HG02943 (cell line): ENCODE measurements around the gene FGFRL1.
"Not testable (repeated sequence)": the region's sequence is repeated elsewhere in the genome, so short reads cannot be mapped to it uniquely, and the experiment has no call there.

Source experiments
- ATAC-seq: cut with Tn5 transposase; IDR thresholded peaks from one replicate; pipeline ENCODE4 v1.9.1; 2021; ENCODE audit warnings: mild to moderate bottlenecking, low read depth, moderate library complexity; ENCODE audit not compliant: unreplicated experiment

The FGFRL1 gene

GRCh38 chr4:1036095-1036494 lies 24.7 kb downstream of the FGFRL1 start:
- no peak for ATAC-seq

- ATAC-seq, result no peak
These were observed 25.8 kb downstream of the FGFRL1 start for GRCh38 chr4:1036976-1037810.

GRCh38 chr4:1038948-1039492 lies 27.6 kb downstream of the FGFRL1 start:
- no peak for ATAC-seq

- no peak for ATAC-seq
These were observed 28.3 kb downstream of the FGFRL1 start for GRCh38 chr4:1039493-1040343.

GRCh38 chr4:1040344-1041146 lies 29.1 kb downstream of the FGFRL1 start:
- no peak for ATAC-seq

GRCh38 chr4:1041147-1041935 lies 29.9 kb downstream of the FGFRL1 start:
- no peak for ATAC-seq

GRCh38 chr4:1041936-1042330 lies 30.5 kb downstream of the FGFRL1 start:
- ATAC-seq, result no peak

- ATAC-seq, result no peak
These were observed 31.1 kb downstream of the FGFRL1 start for GRCh38 chr4:1042352-1043055.

- no peak for ATAC-seq
These were observed 31.7 kb downstream of the FGFRL1 start for GRCh38 chr4:1043162-1043561.

GRCh38 chr4:1043651-1044468 lies 32.4 kb downstream of the FGFRL1 start:
- no peak for ATAC-seq

GRCh38 chr4:1044469-1045192 lies 33.2 kb downstream of the FGFRL1 start:
- ATAC-seq, result no peak

- no peak for ATAC-seq
These were observed 33.8 kb downstream of the FGFRL1 start for GRCh38 chr4:1045193-1045594.

GRCh38 chr4:1045595-1046201 lies 34.3 kb downstream of the FGFRL1 start:
- no peak for ATAC-seq

GRCh38 chr4:1046581-1047011 lies 35.2 kb downstream of the FGFRL1 start:
- not testable (repeated sequence) for ATAC-seq

- ATAC-seq, result no peak
These were observed 35.9 kb downstream of the FGFRL1 start for GRCh38 chr4:1047106-1047975.
